ENCODE data around the gene RBM14. TPM values are rescaled to one million over a fixed set of nuclear protein-coding genes. Genes with fewer than 3 reads are reported as not detected.

RBM14 gene
- total and polyA plus RNA-seq, 2 of the 4 experiments (the other 2 are of a cell fraction) = 9.3 to 31.1 TPM

DNA sequence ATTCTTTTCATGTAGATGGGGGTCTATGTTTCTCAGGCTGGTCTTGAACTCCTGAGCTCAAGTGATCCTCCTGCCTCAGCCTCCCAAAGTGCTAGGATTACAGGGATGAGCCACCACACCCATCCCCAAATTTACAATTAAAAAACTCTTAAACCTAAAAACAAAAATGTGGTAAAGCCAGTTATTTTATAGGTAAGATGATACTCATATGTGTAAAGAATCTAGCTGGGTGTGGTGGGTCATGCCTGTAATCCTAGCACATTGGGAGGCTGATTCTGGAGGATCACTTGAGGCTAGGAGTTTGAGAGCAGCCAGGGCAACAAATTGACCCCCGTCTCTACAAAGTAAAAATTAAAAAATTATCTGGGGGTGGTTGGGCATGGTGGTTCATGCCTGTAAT lies 4.0 kb upstream of the RBM14 start:
- Histone ChIP-seq H2BK20ac (ENCODE audit: low read depth, low read length) (no peak overlapping the region), H3K56ac (ENCODE audit: extremely low read depth, insufficient read depth, low read length) (no peak overlapping the region), H3K4ac (ENCODE audit: low read depth, low read length) (no peak overlapping the region), H3K9me1 (ENCODE audit: insufficient read depth, low read length) (no peaks in the 10 kb centered on the region), H2AFZ (replicated peaks; ENCODE audit: low read length, poor library complexity) (no peak overlapping the region), H4K20me1 (ENCODE audit: insufficient read depth, low read length) (peaks cover 12% of the 10 kb centered on the region), H3K18ac (ENCODE audit: low read depth, low read length) (no peak overlapping the region), H2AK9ac (replicated peaks; ENCODE audit: low read depth, low read length, poor library complexity) (no peak overlapping the region), H3K4me3 (ENCODE audit: insufficient read depth, low read depth, low read length) (no peak overlapping the region), H3K4me1 (ENCODE audit: control insufficient read depth, insufficient read depth, low read length) (no peaks in the 10 kb centered on the region), H3K9me3 (ENCODE audit: control insufficient read depth, insufficient read depth, low read length) (no peaks in the 10 kb centered on the region), H3K9ac (ENCODE audit: low read depth, low read length) (no peak overlapping the region), H2BK5ac (ENCODE audit: low read depth, low read length, poor library complexity, severe bottlenecking) (no peak overlapping the region), H2BK15ac (ENCODE audit: low read depth, low read length) (no peak overlapping the region), H4K91ac (ENCODE audit: insufficient read depth, low read depth, low read length) (no peak overlapping the region), H3K23ac (ENCODE audit: low read depth, low read length) (no peak overlapping the region), H2BK120ac (ENCODE audit: low read depth, low read length) (no peak overlapping the region), H2AK5ac (ENCODE audit: low read depth, low read length) (no peak overlapping the region), H3K79me1 (ENCODE audit: low read depth in 1 of 2, low read length in 2 of 2) (peaks cover 5 to 22% of the 10 kb centered on the region in 2 experiments; a peak in 3 of 4 replicates), H3K4me2 (ENCODE audit: low read depth, low read length) (no peak overlapping the region), H3K27ac (ENCODE audit: insufficient read depth, low read length) (no peak overlapping the region), H4K5ac (ENCODE audit: low read depth, low read length) (no peak overlapping the region), H4K8ac (ENCODE audit: low read depth in 2 of 2, low read length in 2 of 2) (no peak overlapping the region), H3K27me3 (ENCODE audit: control insufficient read depth, insufficient read depth, low read length) (no peaks in the 10 kb centered on the region), H3K36me3 (ENCODE audit: control insufficient read depth, insufficient read depth, low read length) (no peaks in the 10 kb centered on the region), H3K14ac (replicated peaks; ENCODE audit: low read depth, low read length) (no peak overlapping the region)
- no peak for TF ChIP-seq MAFK (IDR thresholded peaks at IDR 0.05; ENCODE audit: low read depth, low read length)
- TF ChIP-seq SMC3 (IDR thresholded peaks at IDR 0.05; ENCODE audit: low read depth, low read length) = no peak
- no peak for TF ChIP-seq POLR2A (IDR thresholded peaks at IDR 0.05; ENCODE audit: low read depth, low read length)
- dilution Hi-C loops (cut with HindIII; ENCODE audit: low sequenced_read_pairs, unreplicated experiment) (no loop called here), in situ Hi-C loops (cut with MboI; ENCODE audit: low sequenced_read_pairs) (no loop called here), intact Hi-C loops (cut with micrococcal nuclease) (no loop called here)
- no CpG with 5 or more reads among the region's 1 CpG for WGBS, 2 experiments (ENCODE audit: extremely low coverage in 2 of 2, insufficient read length in 1 of 2)
- BruUV-seq (replicated peaks) = no TSS peak
- DNase-seq (no peak), ATAC-seq (ENCODE audit: low read depth) (no peak)
- ChIA-PET POLR2A (ENCODE audit: unreplicated experiment) (no interaction called here), CTCF (no interaction called here)

All from IMR-90 (cell line).